ENCODE results near the gene PSMD1. TPM values are rescaled to one million over a fixed set of nuclear protein-coding genes. Genes with fewer than 3 reads are reported as not detected.

Gene PSMD1
- total and polyA plus RNA-seq, 2 experiments from 2014 or later: 102 to 106 TPM

DNA sequence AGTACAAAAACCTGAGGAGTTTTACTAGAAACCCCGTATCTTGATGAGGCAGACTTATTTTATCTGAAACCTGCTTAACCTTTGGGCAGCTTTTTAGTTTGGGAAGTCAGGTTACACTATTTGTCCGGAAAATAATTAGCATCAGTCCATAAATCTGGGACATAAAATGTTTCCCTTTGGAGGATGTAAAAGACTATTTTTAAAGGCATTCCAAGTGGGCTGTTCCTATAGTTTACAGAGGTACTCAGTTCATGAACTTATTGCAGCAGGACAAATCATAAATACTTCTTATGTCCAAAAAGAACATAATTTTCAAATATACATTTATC lies 61.9 kb downstream of the PSMD1 start:
- TF ChIP-seq EZH2phosphoT487 (IDR thresholded peaks at IDR 0.05; ENCODE audit: insufficient read depth, low read depth) (no peak), EZH2 (IDR thresholded peaks at IDR 0.05; ENCODE audit: insufficient read depth, poor library complexity, severe bottlenecking) (no peak)
- H3K36me3 ChIP-seq (ENCODE audit: low read depth): no peaks in the 10 kb centered on the region
- no peak overlapping the region for H3K4me2 ChIP-seq (ENCODE audit: unreplicated experiment)
- WGBS, 2 experiments (ENCODE audit: low coverage in 1 of 2, low lambda C conversion rate in 2 of 2, missing lambda C conversion rate in 2 of 2): 96 to 98% methylated on average over 2 of the region's 2 CpGs
- H3K9me2 ChIP-seq (ENCODE audit: insufficient read depth): no peaks in the 10 kb centered on the region
- DNase-seq: no peak
- H2AFZ ChIP-seq: no peak overlapping the region
- no peaks in the 10 kb centered on the region for H3F3A ChIP-seq (ENCODE audit: insufficient read depth)
- no peak overlapping the region for H3K4me3 ChIP-seq
- H3K9me3 ChIP-seq (ENCODE audit: low read depth): no peaks in the 10 kb centered on the region
- in situ Hi-C loops (cut with MboI): loop anchor here (25.0 kb wide), 1 partner anchor 294 kb away; no protein-coding TSS in a partner anchor
- 0 out of 2 replicates have a peak, but pooled peaks cover 2% of the 10 kb centered on the region for H3K4me1 ChIP-seq (ENCODE audit: insufficient read depth)
- no peak overlapping the region for H3K27ac ChIP-seq
- H3K27me3 ChIP-seq (replicated peaks; ENCODE audit: insufficient read depth): no peaks in the 10 kb centered on the region
- H3K79me2 ChIP-seq (ENCODE audit: insufficient read depth): peaks cover 36% of the 10 kb centered on the region
- no peaks in the 10 kb centered on the region for H4K20me1 ChIP-seq (ENCODE audit: insufficient read depth)
- no peak overlapping the region for H3K9ac ChIP-seq

DNA sequence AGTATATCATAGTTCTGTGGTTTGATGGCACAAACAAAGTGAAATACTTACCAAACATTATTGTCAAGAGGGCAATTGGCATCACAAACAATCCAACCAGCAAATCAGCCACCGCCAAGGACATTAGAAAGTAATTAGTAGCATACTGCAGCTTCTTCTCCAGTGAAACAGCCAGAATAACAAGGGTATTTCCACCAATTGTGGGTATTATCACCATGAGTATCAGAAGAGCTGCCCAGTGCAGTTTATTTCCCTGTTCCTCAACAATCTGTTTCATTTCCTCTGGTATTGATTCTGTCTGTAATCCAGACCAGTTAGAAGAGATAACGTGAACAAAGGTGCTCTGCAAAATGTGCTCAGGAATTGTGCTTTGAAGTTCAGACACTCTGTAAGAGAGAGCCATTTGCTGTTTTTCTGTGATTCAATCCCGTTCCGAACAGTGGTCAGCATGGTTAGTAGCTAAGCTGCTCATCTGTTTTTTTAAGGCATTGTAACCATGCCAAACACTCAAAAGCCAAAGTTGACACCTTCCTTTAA lies 66.8 kb downstream of the PSMD1 start:
- TF ChIP-seq EZH2 (IDR thresholded peaks at IDR 0.05; ENCODE audit: insufficient read depth, poor library complexity, severe bottlenecking) (no peak), EZH2phosphoT487 (IDR thresholded peaks at IDR 0.05; ENCODE audit: insufficient read depth, low read depth) (no peak)
- no peak overlapping the region for H3K9ac ChIP-seq
- H3F3A ChIP-seq (ENCODE audit: insufficient read depth): peaks cover 4% of the 10 kb centered on the region; the same call in 1 of the 2 replicates
- in situ Hi-C loops (cut with MboI): loop anchor here (25.0 kb wide), 1 partner anchor 289 kb away; no protein-coding TSS in a partner anchor
- H3K27me3 ChIP-seq (replicated peaks; ENCODE audit: insufficient read depth): no peaks in the 10 kb centered on the region
- no peak for DNase-seq
- H3K4me3 ChIP-seq: no peak overlapping the region
- H3K4me2 ChIP-seq (ENCODE audit: unreplicated experiment): no peak overlapping the region
- H3K36me3 ChIP-seq (ENCODE audit: low read depth): no peaks in the 10 kb centered on the region
- H2AFZ ChIP-seq: no peak overlapping the region
- peaks cover 5% of the 10 kb centered on the region for H3K4me1 ChIP-seq (ENCODE audit: insufficient read depth)
- no peaks in the 10 kb centered on the region for H4K20me1 ChIP-seq (ENCODE audit: insufficient read depth)
- peaks cover 56% of the 10 kb centered on the region for H3K79me2 ChIP-seq (ENCODE audit: insufficient read depth)
- H3K27ac ChIP-seq: no peak overlapping the region
- 63 to 68% methylated on average over 4 of the region's 4 CpGs for WGBS, 2 experiments (ENCODE audit: low coverage in 1 of 2, low lambda C conversion rate in 2 of 2, missing lambda C conversion rate in 2 of 2)
- no peaks in the 10 kb centered on the region for H3K9me3 ChIP-seq (ENCODE audit: low read depth)
- no peaks in the 10 kb centered on the region for H3K9me2 ChIP-seq (ENCODE audit: insufficient read depth)

DNA sequence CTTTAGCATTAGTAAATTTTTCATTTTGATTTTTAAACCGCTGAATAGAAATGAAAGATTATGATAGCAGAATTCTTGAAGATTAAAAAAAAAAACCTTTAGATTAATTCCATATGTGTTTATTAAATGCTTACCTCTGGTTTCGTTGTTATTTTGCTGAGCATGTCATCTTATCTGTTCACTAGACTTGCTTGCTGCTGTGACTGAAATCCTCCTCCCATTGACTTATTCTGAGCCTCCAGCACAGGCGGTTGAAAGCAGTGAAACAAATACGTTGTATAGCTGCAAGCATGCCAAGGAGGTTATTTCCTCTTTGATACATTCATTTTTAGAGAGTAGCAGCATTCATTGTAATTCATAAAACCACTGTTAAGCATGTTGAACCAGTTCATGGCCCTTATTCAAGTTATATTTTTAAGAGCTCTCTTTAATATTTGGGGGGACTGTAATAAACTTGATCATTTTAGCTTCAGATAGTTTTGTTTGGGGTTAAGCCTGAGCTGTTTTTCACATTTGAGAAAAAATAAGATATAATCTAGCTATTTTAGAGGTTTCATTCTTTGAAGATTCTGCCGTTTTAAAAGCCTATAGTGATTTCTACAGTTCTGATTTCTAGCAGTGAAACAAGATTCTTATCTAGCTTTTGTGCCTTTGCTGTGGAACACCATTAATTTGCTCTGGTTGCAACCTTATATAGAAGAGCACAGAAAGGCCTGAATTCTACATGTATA lies 68.3 kb downstream of the PSMD1 start, which contains the start of gene HTR2B:
TSS of gene HTR2B (minus strand) at position 205 of the 731 bp plus-strand sequence. CDS start 1,278 bp downstream, outside the sequence.
- H3K36me3 ChIP-seq (ENCODE audit: low read depth): no peaks in the 10 kb centered on the region
- in situ Hi-C loops (cut with MboI): loop anchor here (25.0 kb wide), 1 partner anchor 287 kb away; no protein-coding TSS in a partner anchor
- H3K79me2 ChIP-seq (ENCODE audit: insufficient read depth): peaks cover 70% of the 10 kb centered on the region
- no peaks in the 10 kb centered on the region for H3K27me3 ChIP-seq (replicated peaks; ENCODE audit: insufficient read depth)
- H3K9me2 ChIP-seq (ENCODE audit: insufficient read depth): no peaks in the 10 kb centered on the region
- no peak within 1 kb of the TSS for H3K4me2 ChIP-seq (ENCODE audit: unreplicated experiment)
- H3K27ac ChIP-seq: no peak within 1 kb of the TSS
- H3K9me3 ChIP-seq (ENCODE audit: low read depth): no peaks in the 10 kb centered on the region
- peaks cover 5% of the 10 kb centered on the region for H3K4me1 ChIP-seq (ENCODE audit: insufficient read depth)
- no peak for DNase-seq
- TF ChIP-seq EZH2phosphoT487 (IDR thresholded peaks at IDR 0.05; ENCODE audit: insufficient read depth, low read depth) (no peak), EZH2 (IDR thresholded peaks at IDR 0.05; ENCODE audit: insufficient read depth, poor library complexity, severe bottlenecking) (no peak)
- WGBS, 2 experiments (ENCODE audit: low coverage in 1 of 2, low lambda C conversion rate in 2 of 2, missing lambda C conversion rate in 2 of 2): 95 to 97% methylated on average over 5 of the region's 5 CpGs
- H3K9ac ChIP-seq: no peak within 1 kb of the TSS
- H4K20me1 ChIP-seq (ENCODE audit: insufficient read depth): no peaks in the 10 kb centered on the region
- H3F3A ChIP-seq (ENCODE audit: insufficient read depth): peaks cover 11% of the 10 kb centered on the region; the same call in 1 of the 2 replicates
- H2AFZ ChIP-seq: no peak within 1 kb of the TSS
- H3K4me3 ChIP-seq: no peak within 1 kb of the TSS

DNA sequence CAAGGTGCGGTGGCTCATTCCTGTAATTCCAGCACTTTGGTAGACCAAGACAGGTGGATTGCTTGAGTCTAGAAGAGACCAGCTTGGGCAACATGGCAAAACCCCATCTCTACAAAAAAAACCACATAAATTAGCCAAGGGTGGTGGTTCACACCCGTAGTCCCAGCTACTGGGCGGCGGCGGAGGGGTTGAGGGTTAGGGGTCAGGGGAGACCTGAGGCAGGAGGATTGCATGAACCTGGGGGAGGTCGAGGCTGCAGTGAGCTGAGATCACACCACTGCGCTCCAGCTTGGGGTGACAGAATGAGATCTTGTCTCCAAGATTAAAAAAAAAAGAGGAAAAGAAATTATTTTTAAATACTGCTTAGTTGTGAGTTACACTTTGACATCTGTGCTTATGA lies 69.5 kb downstream of the PSMD1 start:
- H3K4me1 ChIP-seq (ENCODE audit: insufficient read depth): peaks cover 15% of the 10 kb centered on the region
- no peak overlapping the region for H3K4me3 ChIP-seq
- 90 to 92% methylated on average over 7 of the region's 7 CpGs for WGBS, 2 experiments (ENCODE audit: low coverage in 1 of 2, low lambda C conversion rate in 2 of 2, missing lambda C conversion rate in 2 of 2)
- H3K9ac ChIP-seq: no peak overlapping the region
- no peak overlapping the region for H3K4me2 ChIP-seq (ENCODE audit: unreplicated experiment)
- DNase-seq: no peak
- in situ Hi-C loops (cut with MboI): no loop called here
- no peak overlapping the region for H3K27ac ChIP-seq
- no peak overlapping the region for H2AFZ ChIP-seq
- H3K9me2 ChIP-seq (ENCODE audit: insufficient read depth): no peaks in the 10 kb centered on the region
- H3F3A ChIP-seq (ENCODE audit: insufficient read depth): peaks cover 20% of the 10 kb centered on the region
- no peak for TF ChIP-seq EZH2 (IDR thresholded peaks at IDR 0.05; ENCODE audit: insufficient read depth, poor library complexity, severe bottlenecking)
- TF ChIP-seq EZH2phosphoT487 (IDR thresholded peaks at IDR 0.05; ENCODE audit: insufficient read depth, low read depth): no peak
- peaks cover 64% of the 10 kb centered on the region for H3K79me2 ChIP-seq (ENCODE audit: insufficient read depth)
- no peaks in the 10 kb centered on the region for H4K20me1 ChIP-seq (ENCODE audit: insufficient read depth)
- H3K9me3 ChIP-seq (ENCODE audit: low read depth): no peaks in the 10 kb centered on the region
- H3K36me3 ChIP-seq (ENCODE audit: low read depth): no peaks in the 10 kb centered on the region
- no peaks in the 10 kb centered on the region for H3K27me3 ChIP-seq (replicated peaks; ENCODE audit: insufficient read depth)

All from GM23248 (cell line).